Right kidney (tissue), 9 donors: ENCODE data around the gene CARS1.
A peak's percentile ranks its signal among the peaks of the same experiment; 100 is the strongest.

ENCODE experiments used
- DNase-seq: peaks from one replicate; pipeline ENCODE4 v3.0.0-alpha.2; 2016
- long read RNA-seq, 8 donors: transcript quantifications; one replicate each; lab custom pipeline, GENCODE V29; 2026

The CARS1 gene
- long read RNA-seq, donor 1, partial matches to known transcripts = 0 of 5 reads
- long read RNA-seq, donor 1, other reads (novel, unspliced or antisense) = 0 of 5 reads
- long read RNA-seq, donor 2, partial matches to known transcripts = 0 of 3 reads
- long read RNA-seq, donor 2, other reads (novel, unspliced or antisense) = 0 of 3 reads
- long read RNA-seq, donor 3, partial matches to known transcripts = 0 of 2 reads
- long read RNA-seq, donor 3, other reads (novel, unspliced or antisense) = 0 of 2 reads
- long read RNA-seq, donor 4, partial matches to known transcripts = 0 of 1 reads
- long read RNA-seq, donor 4, other reads (novel, unspliced or antisense) = 0 of 1 reads
- long read RNA-seq, donor 5, partial matches to known transcripts = 0 of 3 reads
- long read RNA-seq, donor 5, other reads (novel, unspliced or antisense) = 0 of 3 reads
- long read RNA-seq, donor 6, partial matches to known transcripts = 0 of 1 reads
- long read RNA-seq, donor 6, other reads (novel, unspliced or antisense) = 0 of 1 reads
- long read RNA-seq, donor 7, partial matches to known transcripts = 0 of 4 reads
- long read RNA-seq, donor 7, other reads (novel, unspliced or antisense) = 0 of 4 reads
- long read RNA-seq, donor 8, partial matches to known transcripts = 0 of 3 reads
- long read RNA-seq, donor 8, other reads (novel, unspliced or antisense) = 0 of 3 reads

DNA sequence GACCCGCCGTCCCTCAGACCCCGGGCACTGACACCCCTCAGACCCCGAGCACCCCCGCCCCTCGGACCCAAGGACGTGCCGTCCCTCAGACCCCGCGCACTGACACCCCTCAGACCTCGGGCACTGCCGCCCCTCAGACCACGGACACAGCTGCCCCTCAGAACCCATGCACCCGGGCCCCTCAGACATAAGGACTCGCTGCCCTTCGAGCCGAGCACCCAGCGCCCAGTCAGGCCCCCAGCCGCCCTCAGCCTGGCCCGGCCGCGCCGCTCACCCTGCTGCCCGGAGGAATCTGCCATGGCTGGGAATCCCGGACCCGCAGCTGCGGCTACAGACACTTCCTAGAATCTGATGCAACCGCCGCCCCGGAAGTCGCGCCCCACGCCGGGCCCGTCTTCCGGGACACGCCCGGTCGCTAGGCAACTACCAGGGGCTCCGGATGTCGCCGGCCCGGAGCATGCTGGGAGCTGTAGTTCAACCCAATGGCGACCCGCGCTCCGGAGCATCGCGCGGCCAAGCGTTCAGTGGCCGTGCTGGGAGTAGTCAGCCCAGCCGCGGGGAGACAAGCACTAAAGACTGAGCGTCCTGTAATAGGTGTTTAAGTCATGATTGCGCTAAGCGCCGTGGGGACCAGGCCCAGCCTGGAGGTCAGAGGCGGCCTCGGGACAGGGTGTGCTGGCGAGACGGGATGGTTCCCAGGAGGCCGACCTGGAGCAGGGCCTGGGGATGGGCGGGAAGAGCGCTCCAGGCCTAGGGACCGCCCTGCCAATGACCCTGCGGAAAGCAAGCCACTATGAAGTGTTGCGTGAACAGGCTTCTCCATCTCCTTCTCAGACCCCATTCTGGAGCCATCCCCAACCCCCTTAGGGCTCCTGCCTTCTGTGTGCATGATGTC, at the start of gene CARS1:
Gene CARS1, minus strand, starts transcription at position 355 of the 895 bp plus-strand sequence. Its CDS starts 56 bp downstream, at position 299.
- DNase-seq = peak; percentile 90

DNA sequence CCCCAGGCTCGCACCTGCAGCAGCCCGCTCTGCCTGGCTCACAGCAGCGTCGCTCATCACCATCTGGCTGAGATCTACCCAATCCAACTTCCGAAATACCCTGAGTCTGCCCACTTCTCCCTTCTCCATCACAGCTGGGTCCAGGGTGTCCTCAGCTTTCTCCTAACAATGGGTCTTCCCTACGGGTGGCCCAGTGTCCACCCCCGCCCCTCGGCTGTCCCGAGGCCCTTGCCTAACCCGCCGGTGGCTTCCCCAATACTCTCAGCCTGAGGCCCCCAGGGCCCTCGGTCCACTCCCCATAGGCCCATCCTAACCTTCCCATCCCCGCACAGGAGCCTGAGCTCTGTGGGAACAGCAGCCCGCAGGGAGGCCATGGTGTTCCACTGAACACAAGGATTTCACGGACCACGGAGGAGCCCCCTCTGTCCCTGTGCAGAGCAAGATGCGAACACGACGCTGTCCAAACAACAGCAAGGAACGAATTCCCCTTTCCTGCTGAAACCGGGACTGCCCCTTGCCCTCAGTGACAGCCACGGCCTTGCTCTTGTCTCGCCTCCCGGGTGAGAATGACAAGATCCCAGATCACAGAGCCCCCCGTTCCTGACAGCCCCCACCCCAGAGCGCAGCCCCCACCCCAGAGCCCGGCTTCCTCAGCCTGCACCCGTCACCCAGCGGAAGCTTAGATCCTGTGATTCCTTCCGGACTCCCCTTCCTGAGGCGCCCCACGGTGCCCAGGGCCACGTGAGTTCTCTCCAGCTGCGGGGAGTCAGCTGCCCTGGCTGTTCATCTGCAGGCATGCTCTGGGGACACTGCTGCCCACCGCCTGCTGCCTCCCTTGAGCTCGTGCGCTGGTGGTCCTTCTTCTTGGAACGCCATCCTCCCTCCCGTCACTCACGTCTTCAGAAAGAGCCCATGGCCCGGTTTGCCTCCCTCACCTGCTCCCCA, 48.8 kb upstream of the CARS1 start:
- DNase-seq = no peak

DNA sequence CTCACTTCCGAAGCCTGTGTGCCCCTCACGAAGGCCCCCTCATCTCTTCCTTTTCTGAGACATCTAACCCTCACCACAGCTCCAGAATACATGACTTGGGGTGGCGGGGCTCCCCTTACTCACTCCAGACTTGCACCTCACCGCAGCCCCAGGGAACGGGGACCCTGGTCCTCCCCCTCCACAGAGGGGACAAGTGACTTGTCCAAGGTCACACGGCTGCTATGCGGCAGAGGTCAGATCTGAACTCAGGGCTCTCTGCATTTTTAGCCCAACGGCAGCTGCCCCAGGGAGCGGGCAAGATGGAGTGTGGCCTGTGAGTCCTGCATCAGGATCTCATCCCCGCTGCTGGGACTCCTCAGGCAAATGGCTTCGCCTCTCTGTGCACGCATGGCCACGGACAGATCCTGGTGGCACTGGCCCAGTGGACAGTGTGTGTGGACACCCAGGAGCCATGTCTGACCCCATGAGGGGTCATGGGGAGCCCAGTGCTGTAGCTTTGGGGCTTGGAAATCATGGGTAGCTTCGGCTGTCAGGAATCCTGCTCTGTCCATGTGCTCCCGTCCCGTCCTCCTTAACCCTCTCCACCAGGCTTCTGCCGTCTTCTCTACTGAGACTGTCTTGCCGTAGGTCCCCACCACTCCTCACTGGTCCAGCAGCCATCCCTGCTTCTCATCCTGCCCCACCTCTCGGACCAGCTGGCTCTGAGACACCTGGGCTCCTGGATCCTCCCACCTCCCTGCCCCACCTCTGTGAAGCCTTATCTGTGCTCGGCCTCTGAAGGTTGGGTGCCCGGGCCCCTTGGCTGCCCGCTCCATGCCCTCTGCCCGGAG, 48.0 kb upstream of the CARS1 start:
- DNase-seq = no peak

DNA sequence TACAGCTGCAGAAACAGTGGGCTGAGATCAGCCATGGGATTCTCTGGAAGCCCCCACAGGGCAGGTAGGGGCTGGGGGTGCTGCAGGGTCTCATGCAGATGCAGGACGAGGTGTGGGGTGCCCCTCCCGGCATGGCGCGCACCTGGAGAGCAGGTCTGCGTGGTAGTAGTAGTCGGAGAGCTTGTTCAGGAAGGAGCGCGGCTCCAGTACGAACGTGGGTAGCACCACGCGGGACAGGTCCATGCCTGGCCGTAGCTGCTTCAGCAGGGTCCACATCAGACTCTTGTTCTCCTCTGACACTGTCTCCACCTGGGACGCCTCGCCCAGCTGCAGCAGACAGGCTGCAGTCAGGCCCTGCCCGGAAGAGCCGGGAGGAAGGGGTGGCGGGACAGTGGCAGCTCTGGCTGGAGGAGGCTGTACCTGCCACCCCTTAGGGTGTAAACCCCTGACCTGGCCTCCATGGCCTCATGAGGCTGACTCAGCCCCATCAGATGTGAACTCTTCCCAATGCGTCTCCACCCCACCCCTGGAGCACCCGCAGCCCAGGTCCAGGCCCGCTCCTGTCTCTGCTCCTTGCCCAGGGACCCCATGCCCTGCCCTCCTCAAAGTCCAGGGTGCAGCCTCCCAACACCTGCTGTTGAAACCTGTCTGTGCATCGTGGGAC, 47.0 kb upstream of the CARS1 start:
- DNase-seq = no peak

DNA sequence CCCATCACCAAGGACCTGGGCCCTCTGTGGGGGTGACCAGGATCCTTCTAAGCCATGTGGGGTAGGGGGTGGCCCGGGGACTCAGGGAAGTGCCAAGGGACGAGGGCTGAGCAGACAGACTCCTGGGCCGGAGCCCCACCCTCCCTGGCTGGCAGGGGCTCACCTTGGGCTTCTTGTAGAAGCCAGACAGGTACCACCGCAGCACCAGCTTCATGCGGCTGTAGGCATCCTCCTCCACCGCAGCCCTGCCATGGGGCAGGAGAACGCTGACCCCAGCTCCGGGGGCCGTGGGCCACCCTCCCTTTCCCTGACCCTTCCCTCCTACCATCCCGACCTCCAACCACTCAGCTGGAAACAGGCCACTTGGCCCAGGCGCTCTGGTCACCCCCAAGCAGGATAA, 45.9 kb upstream of the CARS1 start:
- no peak for DNase-seq

DNA sequence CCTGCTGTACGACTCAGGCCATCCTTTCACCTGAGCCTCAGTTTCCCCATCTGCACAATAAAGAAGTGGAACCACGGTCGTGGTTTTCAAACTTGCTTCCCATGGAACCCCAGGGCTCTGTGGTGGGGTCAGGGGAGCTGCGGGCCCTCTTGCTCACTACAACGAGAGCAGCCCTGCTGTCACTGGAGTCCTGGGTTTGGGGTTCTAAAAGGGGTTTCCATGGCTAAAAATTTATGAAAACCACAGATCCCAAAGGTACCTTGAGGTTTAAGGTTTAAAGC, 45.4 kb upstream of the CARS1 start:
- DNase-seq = no peak

DNA sequence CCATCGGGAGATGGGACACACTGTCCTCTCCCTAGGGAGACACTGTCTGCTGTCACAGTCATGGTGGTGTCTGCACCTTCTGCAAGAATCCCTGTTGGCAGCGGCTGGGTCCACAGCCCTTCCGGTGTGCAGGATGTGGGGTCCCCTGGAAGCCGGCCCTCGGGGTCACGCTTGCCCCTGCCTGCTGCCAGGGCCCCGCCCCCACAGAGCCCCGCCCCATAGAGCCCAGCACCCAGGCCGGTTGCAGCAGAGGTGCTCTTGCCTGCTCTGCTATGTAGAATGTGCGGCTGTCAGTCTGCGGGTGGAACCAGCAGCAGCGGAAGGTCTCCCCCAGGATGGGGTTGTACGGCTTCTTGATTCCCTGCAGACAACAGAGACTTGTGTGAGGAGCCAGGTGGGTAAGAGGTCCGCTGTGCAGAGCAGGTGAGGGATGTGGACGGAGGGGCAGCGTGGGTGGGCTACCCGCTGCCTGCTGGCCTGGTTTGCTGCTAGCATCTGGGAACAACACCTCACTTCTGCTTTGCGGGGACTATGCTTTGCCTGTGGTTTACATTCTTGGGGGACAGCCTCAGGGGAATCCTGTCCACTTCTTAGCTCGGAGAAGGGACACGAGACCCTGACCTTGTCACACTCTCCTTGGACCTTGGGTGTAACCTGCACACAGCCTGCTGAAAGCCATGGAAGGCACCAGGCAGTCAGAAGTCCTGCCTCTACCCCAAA, 44.9 kb upstream of the CARS1 start:
- DNase-seq = no peak

DNA sequence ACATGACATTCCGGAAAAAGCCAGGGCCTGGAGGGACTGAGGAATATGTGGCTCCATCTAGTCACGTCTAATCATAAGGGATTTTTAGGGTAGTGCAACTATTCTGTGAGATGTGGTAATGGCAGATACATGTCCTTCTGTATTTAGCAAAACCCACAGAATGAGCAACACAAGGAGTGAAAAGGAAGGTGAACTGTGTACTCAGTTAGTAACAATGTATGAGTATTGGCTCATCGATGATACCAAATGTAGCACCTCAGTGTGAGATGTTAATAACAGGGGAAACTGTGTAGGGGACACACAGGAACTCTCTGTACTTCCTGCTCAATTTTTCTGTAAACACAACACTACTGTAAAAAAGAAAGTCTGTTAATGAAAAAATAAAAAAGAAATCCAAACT, 42.0 kb upstream of the CARS1 start:
- DNase-seq = no peak

DNA sequence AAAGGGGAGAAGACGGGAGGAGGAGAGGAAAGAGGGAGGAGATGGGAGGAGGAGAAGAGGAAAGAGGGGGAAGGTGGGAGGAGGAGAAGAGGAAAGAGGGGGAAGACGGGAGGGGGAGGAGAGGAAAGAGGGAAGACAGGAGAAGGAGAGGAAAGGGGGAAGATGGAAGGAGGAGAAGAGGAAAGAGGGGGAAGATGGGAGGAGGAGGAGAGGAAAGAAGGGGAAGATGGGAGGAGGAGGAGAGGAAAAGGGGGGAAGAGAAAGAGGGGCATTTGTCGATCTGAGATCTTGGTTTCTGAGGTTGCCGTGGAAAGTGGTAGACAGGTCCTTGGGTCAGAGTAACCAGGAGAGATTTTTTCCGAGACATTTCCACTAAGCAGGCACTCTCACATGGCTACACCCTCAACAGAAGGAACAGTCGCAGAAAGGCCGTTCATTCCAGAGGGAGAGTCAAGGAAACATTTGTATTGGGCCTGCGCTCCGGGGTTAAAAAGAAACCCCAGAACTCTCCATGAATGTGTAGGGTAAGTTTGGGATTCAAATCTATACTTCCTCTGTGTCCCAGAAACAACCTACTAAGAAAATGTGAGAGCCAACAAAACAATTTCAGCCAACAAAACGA, 39.8 kb upstream of the CARS1 start:
- no peak for DNase-seq

DNA sequence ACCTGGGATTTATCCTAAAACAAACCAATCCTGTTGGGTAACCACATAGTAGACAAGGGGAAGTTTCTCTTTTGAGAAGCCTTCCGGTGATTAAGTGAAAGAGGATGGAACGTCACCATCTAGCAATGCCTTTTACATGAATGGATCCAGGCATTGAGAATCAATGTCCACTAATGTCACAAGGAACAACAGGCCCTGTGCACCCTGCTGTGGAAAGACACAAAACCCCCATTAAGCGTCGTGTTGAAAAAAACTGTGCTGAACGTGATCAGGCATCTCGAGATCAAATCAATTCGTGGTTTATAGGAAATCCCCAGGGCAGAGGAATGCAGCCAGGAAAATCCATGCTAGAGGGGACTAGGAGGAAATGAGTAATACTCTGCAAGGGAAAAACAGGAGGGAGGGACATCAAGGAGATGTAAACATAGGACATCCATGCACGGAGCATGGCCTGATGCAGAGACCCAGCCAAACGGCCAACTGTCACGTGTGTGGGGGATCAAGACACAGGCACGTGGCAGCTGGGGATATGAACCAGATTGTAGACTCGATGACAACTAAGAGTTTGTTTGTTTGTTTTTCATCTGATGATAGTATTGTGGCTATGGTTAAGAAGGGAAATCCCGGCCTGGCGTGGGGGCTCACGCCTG, 38.6 kb upstream of the CARS1 start:
- DNase-seq = no peak

DNA sequence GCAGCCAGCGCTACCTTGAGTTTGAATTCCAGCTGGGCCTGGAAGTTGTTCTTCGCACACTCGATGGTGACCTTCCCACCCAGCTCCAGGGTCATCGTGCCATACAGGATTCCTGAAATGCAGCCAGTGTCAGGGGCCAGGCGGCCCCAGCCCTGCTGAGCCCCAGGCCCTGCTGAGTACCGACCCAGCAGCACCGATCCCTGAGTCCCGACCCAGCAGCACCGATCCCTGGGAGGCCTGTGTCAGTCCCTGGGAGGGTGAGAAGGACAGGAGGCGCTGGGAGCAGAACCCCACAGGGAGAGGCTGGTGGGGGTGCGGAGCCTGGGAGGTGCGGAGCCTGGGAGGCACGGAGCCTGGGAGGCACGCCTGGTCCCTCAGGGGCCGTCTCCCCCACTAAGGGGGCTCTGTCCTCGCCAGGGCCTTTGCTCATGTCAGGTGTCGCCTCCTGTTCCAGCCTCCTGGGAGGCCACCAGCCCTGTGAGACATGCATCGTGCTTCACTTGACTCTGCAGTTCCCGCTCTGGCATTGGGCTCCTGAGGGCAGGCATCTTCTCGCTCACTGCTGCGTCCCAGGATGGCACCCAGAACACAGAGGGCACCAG, 37.1 kb upstream of the CARS1 start:
- DNase-seq = no peak

DNA sequence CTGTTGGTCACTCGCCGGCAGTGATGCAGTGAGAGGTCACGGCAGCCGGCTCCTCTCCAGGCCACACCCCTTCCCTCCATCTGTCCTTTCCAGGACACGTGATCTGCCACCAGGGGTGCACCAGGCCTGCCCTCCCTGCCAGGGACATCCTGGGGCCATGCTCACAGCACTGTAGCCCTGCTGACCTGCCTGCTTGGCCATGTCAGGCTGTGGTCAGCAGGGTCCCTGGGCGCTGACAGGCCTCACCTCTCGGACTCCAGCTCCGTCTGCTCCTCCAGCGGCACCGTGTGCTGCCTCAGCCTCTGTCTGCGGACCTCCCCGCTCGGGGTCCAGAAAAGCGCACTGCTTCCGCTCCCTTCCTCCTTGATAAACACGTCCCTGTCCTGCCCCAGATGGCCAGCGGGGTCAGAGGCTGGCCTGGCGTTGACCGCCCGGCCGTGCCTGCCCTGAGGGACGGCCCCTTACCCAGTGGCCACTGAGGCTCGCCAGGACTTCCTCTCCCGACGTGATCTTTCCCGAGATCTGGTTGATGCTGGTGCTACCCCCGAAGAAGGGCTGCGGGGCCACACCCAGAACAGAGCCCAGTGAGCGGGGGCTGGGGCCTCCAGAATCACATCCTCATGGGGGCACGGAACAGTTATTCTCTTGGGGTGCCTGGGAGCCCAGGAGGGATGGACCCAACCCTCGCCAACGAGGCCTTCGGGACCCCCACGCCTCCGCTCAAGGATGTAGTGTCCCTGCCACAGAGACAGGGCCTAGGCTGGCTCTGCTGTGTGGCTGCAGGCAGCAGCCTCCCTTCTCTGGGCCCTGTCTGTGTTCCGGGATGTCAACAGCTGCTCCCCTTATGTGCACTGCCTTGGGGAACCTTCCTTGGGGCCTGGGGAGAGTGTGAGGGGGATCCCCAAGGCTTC, 36.3 kb upstream of the CARS1 start:
- no peak for DNase-seq

DNA sequence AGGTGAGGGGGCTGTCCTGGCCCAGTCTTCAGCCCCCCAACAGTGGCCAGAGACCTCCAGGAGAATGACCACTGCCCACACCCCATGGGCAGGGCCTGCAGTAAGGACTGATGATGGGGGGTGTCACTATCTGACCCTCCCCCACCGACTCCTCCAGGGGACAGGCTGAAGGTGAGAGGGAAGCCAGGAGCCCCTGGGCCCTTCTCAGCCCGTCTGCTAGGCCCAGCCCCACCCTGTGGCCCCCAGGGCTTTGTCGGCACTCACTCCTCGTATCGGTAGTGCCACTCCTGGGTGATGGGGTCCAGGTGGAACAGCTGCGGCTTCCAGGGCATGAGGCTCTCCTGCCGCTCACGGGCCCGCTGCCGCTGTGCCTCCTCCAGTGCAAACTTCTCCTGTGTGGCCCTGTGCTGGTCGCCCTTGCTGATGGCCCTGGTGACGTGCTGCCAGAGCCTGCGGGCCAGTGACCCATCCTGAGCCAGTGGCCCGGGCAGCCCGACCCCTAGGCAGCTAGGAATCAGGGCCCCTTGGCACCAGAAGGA, 35.4 kb upstream of the CARS1 start:
- DNase-seq = no peak

DNA sequence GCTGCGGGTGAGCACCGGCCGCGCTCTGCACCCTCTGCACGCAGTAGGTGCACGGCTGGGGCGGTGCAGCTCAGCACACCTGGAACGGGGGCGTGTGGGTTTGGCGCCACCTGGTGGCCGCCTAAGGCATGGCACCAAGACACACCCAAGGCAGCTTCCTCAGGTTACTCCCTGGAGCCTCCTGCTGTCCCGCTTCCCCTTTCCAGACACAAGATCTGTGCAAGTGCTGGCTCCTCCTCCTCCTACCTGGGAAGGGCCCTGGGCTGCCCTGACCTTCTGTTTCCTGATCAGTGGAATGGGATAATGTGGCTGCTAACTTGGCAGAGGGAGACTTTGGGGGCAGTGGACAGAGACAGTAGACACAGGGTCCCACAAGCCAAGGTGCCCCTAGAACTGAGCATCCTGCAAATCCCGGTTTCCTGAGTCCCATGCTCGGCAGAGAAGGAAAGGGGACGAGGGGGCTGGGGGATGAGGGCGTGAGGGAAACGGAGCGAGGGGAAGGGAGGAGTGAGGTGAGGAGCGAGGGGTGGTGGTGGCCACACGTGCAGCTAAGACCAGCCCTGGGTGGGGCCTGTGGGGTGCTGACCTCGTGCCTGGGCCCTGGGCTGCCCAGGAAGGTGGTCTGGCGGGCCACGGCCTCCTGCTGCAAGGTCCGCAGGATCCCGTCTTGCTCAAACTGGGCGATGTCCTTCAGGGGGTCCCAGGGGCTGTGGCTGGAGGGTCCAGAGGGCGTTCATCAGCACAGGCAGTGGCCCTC, 34.8 kb upstream of the CARS1 start:
- DNase-seq = peak; percentile 64

DNA sequence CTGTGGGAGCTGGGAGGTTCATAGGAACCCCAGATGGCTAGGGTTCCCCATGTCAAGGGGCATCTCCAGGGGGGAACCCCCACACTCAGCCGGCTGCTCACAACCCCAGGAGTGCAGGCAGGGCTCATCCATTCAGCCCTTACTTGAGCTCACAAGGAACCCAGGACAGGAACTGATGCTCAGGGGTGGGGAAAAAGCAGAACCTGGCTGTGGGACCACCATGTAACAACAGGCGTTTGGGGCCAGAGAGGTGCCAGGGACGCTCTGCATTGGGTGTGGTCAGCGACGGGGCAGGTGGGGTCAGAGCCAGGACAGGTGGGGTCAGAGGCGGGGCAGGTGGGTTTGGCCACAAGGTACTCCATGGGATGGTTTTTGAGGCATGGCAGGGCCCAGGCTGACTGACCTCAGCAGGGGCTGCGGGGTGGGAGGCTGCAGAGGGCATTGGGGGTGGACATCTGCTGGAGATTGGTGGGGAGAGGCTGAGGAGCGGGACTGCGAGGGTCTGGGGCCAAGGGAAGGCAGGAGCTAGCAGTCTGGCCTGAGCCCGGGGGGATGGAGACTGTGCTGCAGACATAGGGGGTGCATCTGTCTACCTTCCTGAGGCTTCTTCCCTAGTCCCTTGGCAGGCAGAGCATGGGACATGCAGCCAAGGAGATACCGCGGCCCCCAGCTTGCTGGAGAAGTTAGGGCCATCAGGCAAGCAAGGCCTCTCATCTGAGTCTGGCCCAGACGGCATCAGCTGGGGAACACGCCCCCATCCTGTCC, 34.0 kb upstream of the CARS1 start:
- DNase-seq = no peak
